Right lobe of liver (tissue), 4 donors: ENCODE measurements around the gene POLR2F.

Experiments
- CTCF ChIP-seq, 4 donors: fragments of 200-600 bp in 3 of 4; fragments of 450-650 bp in 1 of 4; IDR thresholded peaks; one replicate each; pipeline versions ENCODE4 v1.5.1 to v1.8.0; 2016 to 2022; ENCODE audit warnings: antibody characterized with exemption in 4 of 4, mild to moderate bottlenecking in 2 of 4
- POLR2A ChIP-seq: fragments of 450-650 bp; IDR thresholded peaks from one replicate; pipeline ENCODE4 v1.6.1; 2017; ENCODE audit warnings: antibody characterized with exemption, mild to moderate bottlenecking
- donor health status: DM: no; HTN: no; CAD: no.
- donor health status: DM: no; HTN: no; CAD: no.
- donor health status: DM: no; HTN: yes; CAD: no.

DNA sequence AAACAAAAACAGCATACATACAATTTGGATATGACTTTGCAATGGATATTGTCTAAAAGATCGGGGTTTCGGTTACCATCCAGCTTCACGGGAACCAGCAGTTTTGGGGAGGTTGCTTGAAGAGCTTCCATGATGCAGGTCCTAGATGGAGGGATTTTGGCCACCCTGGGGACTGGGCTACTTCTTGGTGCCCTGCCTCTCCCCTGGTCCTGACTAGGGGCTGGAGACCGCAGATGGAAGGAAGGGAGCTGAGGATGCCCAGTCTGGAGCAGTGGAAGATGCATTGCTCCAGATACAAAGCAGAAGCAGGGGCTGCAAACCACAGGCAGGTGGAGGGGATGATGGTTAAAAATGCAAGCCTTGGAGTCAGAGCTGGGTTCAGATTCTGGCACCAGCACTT, 17.4 kb downstream of the POLR2F start:
- TF ChIP-seq CTCF (IDR thresholded peaks at IDR 0.05) (no peak), POLR2A (no peak)
